Measurements from ENCODE around the gene PER2.

GRCh38 chr2:238239863-238240756, 48.3 kb downstream of the PER2 start, which contains the start of gene HES6:
- no peak for TF ChIP-seq YY1 (IDR thresholded peaks at IDR 0.05; ENCODE audit: insufficient read depth, insufficient read length)
- TF ChIP-seq ZNF274 (IDR thresholded peaks at IDR 0.05; ENCODE audit: low read depth, low read length): no peak
